K562 (cell line): ENCODE measurements around the gene PADI1. TPM values are rescaled to one million over a fixed set of nuclear protein-coding genes. Genes with fewer than 3 reads are reported as not detected.

ENCODE experiments used
- CTBP1 ChIP-seq: fragments of 450-650 bp; IDR thresholded peaks from 2 replicates; pipeline ENCODE4 v1.6.1; 2016; ENCODE audit warnings: borderline replicate concordance
- DDX20 ChIP-seq: fragments of 450-650 bp; IDR thresholded peaks from 2 replicates; pipeline ENCODE4 v1.6.1; 2016; ENCODE audit warnings: missing genetic modification characterization, low read depth, mild to moderate bottlenecking, missing compliant biosample characterization, moderate library complexity
- TEAD4 ChIP-seq, 2 experiments: sonication (generic) in 1 of 2; formaldehyde crosslinking in 1 of 2; IDR thresholded peaks; 2 replicates each; pipeline versions ENCODE4 v1.6.1 to v1.8.0; 2012 to 2022; ENCODE audit warnings: borderline replicate concordance in 1 of 2, inconsistent platforms in 1 of 2, low read length in 1 of 2, mild to moderate bottlenecking in 1 of 2, missing genetic modification reagents in 1 of 2
- XRCC3 ChIP-seq: fragments of 450-650 bp; IDR thresholded peaks from 2 replicates; pipeline ENCODE4 v1.6.1; 2017; ENCODE audit warnings: mild to moderate bottlenecking, moderate library complexity
- ZC3H8 ChIP-seq: fragments of 450-650 bp; IDR thresholded peaks from 2 replicates; pipeline ENCODE4 v1.6.1; 2017
- ZNF41 ChIP-seq: fragments of 250-450 bp; sonication (Bioruptor Pico); conservative IDR thresholded peaks from 2 replicates; pipeline ENCODE4 v1.4.0; 2020; ENCODE audit warnings: mild to moderate bottlenecking
- ZNF449 ChIP-seq: fragments of 250-450 bp; sonication (Bioruptor Pico); IDR thresholded peaks from 2 replicates; pipeline ENCODE4 v1.8.0; 2022; ENCODE audit warnings: moderate library complexity, mild to moderate bottlenecking, inconsistent platforms
- ZNF584 ChIP-seq: fragments of 200-800 bp; sonication (Bioruptor generic); IDR thresholded peaks from 2 replicates; pipeline ENCODE4 v1.6.1; 2016; ENCODE audit warnings: low read depth, mild to moderate bottlenecking, missing genetic modification characterization, missing compliant biosample characterization
- ZNF780A ChIP-seq: fragments of 250-450 bp; sonication (Bioruptor Pico); IDR thresholded peaks from 2 replicates; pipeline ENCODE4 v1.5.0; 2021; ENCODE audit warnings: mild to moderate bottlenecking
- polyA plus RNA-seq, 8 experiments: library from polyadenylated mRNA; depleted of rRNA in 4 of 8; stranded (reverse) in 5 of 8; unstranded in 3 of 8; fragments of >200 nt; fragmentation: Nextera tagmentation in 2 of 8; fragmentation: Illumina TruSeq in 1 of 8; extraction: Ambion mirVana in 2 of 8; extraction: Trizol in 1 of 8; gene quantifications; 2 replicates each; pipeline versions ENCODE4 v1.2.1 to v1.2.3, GENCODE V29; 2011 to 2014; ENCODE audit warnings: inconsistent platforms in 1 of 8, missing spikeins in 1 of 8
- total RNA-seq, 7 experiments: library from RNA; depleted of rRNA in 6 of 7; stranded (reverse); fragments of >200 nt in 6 of 7; fragmentation: Illumina TruSeq in 2 of 7; extraction: Trizol in 2 of 7; gene quantifications; 2 replicates each; pipeline versions ENCODE4 v1.2.1 to v1.2.3, GENCODE V29; 2011 to 2021; ENCODE audit warnings: low replicate concordance in 1 of 7
- TF ChIP-seq, protein P1 (sequence below): fragments of 450-650 bp; IDR thresholded peaks from 2 replicates; pipeline ENCODE4 v1.6.1; 2016; ENCODE audit warnings: borderline replicate concordance
- TF ChIP-seq, protein P2 (sequence below): fragments of 450-650 bp; IDR thresholded peaks from 2 replicates; pipeline ENCODE4 v1.6.1; 2014; ENCODE audit warnings: low read depth, mild to moderate bottlenecking, moderate library complexity, borderline replicate concordance
- TF ChIP-seq, protein P3 (sequence below): fragments of 250-450 bp; sonication (Bioruptor Pico); IDR thresholded peaks from 2 replicates; pipeline ENCODE4 v1.5.0; 2021
- TF ChIP-seq, protein P4 (sequence below): fragments of 450-650 bp; IDR thresholded peaks from 2 replicates; pipeline ENCODE4 v1.6.1; 2018; ENCODE audit not compliant: partially characterized antibody
- TF ChIP-seq, protein P5 (sequence below): fragments of 450-650 bp; IDR thresholded peaks from 2 replicates; pipeline ENCODE4 v1.6.1; 2016; ENCODE audit warnings: antibody characterized with exemption

The PADI1 gene
- total and polyA plus RNA-seq, 9 of the 15 experiments (the other 6 are each of a cell fraction or from before 2014, with no cell fraction given), result not detected

DNA sequence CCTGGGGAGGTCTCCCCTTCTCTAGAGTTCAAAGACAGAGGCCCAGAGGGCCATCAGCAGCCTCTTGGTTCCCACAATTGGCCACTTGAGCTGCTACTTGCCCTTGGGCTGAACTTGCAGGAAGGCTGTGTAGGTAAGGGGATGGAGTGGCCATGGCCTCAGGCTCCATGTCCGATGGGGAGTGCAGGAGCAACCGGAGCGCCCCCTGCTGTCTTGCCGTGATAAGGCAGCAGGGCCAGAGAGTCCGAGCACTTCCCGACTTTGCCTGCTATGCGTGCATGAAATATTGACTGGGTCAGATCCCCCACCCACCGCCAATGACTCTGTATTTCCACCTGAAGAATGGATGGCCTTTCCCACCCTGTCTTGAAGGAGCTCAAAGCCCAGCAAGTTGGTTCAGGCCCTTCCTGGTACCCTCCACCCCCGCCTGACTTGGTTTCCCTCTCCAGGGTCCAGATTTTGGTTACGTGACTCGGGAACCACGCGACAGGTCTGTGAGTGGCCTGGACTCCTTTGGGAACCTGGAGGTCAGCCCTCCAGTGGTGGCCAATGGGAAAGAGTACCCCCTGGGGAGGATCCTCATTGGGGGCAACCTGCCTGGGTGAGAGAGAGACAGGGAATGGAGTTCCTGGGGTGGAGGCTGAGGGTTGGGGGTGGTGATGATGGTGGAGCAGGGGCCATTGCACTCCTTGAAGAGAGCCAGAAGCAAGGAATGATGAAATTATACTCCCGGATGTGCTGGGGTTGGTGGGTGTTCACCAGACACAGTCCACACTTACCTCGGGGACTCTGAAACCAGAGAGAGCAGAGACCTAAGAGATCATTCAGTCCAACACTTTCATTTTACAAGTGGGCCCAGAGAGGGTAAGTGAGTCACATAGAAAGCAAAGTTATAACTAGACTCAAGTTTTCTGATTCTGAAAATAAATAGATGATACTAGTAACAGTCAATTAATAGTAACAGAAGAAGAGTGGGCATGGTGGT lies 69.5 kb downstream of the PADI1 start (continued):
- TF ChIP-seq, protein P1, sequence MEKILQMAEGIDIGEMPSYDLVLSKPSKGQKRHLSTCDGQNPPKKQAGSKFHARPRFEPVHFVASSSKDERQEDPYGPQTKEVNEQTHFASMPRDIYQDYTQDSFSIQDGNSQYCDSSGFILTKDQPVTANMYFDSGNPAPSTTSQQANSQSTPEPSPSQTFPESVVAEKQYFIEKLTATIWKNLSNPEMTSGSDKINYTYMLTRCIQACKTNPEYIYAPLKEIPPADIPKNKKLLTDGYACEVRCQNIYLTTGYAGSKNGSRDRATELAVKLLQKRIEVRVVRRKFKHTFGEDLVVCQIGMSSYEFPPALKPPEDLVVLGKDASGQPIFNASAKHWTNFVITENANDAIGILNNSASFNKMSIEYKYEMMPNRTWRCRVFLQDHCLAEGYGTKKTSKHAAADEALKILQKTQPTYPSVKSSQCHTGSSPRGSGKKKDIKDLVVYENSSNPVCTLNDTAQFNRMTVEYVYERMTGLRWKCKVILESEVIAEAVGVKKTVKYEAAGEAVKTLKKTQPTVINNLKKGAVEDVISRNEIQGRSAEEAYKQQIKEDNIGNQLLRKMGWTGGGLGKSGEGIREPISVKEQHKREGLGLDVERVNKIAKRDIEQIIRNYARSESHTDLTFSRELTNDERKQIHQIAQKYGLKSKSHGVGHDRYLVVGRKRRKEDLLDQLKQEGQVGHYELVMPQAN, result no peak
- TF ChIP-seq ZNF41 (CRISPR knock-in tag) (no peak), ZNF584 (CRISPR knock-in tag) (no peak), CTBP1 (0 out of 2 replicates have a peak, but pooled peaks have one; percentile 50), ZNF449 (CRISPR knock-in tag) (no peak), TEAD4 (IDR thresholded peaks at IDR 0.05; ENCODE audit: low read length) (no peak), TEAD4 (CRISPR knock-in tag; IDR thresholded peaks at IDR 0.05; ENCODE audit: borderline replicate concordance) (0 out of 2 replicates have a peak, but pooled peaks have one; percentile 12), ZC3H8 (no peak), ZNF780A (CRISPR knock-in tag) (no peak), DDX20 (tag) (no peak), XRCC3 (no peak)
- TF ChIP-seq, protein P2, sequence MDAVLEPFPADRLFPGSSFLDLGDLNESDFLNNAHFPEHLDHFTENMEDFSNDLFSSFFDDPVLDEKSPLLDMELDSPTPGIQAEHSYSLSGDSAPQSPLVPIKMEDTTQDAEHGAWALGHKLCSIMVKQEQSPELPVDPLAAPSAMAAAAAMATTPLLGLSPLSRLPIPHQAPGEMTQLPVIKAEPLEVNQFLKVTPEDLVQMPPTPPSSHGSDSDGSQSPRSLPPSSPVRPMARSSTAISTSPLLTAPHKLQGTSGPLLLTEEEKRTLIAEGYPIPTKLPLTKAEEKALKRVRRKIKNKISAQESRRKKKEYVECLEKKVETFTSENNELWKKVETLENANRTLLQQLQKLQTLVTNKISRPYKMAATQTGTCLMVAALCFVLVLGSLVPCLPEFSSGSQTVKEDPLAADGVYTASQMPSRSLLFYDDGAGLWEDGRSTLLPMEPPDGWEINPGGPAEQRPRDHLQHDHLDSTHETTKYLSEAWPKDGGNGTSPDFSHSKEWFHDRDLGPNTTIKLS, result no peak
- TF ChIP-seq, protein P3, sequence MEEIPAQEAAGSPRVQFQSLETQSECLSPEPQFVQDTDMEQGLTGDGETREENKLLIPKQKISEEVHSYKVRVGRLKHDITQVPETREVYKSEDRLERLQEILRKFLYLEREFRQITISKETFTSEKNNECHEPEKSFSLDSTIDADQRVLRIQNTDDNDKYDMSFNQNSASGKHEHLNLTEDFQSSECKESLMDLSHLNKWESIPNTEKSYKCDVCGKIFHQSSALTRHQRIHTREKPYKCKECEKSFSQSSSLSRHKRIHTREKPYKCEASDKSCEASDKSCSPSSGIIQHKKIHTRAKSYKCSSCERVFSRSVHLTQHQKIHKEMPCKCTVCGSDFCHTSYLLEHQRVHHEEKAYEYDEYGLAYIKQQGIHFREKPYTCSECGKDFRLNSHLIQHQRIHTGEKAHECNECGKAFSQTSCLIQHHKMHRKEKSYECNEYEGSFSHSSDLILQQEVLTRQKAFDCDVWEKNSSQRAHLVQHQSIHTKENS (CRISPR knock-in tag), result no peak
- TF ChIP-seq, protein P4, sequence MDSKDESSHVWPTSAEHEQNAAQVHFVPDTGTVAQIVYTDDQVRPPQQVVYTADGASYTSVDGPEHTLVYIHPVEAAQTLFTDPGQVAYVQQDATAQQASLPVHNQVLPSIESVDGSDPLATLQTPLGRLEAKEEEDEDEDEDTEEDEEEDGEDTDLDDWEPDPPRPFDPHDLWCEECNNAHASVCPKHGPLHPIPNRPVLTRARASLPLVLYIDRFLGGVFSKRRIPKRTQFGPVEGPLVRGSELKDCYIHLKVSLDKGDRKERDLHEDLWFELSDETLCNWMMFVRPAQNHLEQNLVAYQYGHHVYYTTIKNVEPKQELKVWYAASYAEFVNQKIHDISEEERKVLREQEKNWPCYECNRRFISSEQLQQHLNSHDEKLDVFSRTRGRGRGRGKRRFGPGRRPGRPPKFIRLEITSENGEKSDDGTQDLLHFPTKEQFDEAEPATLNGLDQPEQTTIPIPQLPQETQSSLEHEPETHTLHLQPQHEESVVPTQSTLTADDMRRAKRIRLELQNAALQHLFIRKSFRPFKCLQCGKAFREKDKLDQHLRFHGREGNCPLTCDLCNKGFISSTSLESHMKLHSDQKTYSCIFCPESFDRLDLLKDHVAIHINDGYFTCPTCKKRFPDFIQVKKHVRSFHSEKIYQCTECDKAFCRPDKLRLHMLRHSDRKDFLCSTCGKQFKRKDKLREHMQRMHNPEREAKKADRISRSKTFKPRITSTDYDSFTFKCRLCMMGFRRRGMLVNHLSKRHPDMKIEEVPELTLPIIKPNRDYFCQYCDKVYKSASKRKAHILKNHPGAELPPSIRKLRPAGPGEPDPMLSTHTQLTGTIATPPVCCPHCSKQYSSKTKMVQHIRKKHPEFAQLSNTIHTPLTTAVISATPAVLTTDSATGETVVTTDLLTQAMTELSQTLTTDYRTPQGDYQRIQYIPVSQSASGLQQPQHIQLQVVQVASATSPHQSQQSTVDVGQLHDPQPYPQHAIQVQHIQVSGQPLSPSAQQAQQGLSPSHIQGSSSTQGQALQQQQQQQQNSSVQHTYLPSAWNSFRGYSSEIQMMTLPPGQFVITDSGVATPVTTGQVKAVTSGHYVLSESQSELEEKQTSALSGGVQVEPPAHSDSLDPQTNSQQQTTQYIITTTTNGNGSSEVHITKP, result no peak
- TF ChIP-seq, protein P5, sequence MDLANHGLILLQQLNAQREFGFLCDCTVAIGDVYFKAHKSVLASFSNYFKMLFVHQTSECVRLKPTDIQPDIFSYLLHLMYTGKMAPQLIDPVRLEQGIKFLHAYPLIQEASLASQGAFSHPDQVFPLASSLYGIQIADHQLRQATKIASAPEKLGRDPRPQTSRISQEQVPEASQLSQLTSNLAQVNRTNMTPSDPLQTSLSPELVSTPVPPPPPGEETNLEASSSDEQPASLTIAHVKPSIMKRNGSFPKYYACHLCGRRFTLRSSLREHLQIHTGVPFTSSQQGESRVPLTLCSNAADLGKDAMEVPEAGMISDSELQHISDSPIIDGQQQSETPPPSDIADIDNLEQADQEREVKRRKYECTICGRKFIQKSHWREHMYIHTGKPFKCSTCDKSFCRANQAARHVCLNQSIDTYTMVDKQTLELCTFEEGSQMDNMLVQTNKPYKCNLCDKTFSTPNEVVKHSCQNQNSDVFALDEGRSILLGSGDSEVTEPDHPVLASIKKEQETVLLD, result no peak
